Measurements from ENCODE around the gene MRPS27.

The MRPS27 gene

DNA sequence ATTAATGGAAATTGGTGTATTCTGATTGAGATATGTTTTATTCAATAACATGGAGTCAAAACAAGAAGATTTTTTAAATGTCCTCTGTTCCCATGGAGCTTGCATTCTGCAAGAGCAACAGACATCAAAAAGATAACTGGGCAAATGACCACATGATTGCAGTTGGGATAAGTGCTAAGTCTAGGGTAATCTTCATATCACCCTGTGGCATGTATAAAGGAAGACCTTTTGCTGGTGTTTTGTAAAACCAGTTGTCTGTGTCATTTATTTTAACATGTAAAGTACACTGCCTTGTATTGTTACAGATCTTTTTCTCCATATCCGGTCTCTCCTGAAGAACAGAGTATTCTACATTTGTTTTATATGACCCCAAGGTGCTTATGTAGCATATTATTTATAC lies 44.1 kb upstream of the MRPS27 start:
- TF ChIP-seq, protein P1, sequence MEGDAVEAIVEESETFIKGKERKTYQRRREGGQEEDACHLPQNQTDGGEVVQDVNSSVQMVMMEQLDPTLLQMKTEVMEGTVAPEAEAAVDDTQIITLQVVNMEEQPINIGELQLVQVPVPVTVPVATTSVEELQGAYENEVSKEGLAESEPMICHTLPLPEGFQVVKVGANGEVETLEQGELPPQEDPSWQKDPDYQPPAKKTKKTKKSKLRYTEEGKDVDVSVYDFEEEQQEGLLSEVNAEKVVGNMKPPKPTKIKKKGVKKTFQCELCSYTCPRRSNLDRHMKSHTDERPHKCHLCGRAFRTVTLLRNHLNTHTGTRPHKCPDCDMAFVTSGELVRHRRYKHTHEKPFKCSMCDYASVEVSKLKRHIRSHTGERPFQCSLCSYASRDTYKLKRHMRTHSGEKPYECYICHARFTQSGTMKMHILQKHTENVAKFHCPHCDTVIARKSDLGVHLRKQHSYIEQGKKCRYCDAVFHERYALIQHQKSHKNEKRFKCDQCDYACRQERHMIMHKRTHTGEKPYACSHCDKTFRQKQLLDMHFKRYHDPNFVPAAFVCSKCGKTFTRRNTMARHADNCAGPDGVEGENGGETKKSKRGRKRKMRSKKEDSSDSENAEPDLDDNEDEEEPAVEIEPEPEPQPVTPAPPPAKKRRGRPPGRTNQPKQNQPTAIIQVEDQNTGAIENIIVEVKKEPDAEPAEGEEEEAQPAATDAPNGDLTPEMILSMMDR (IDR thresholded peaks at IDR 0.05) = no peak
- Histone ChIP-seq H3K4me3 (no peak overlapping the region), H3K27ac (no peak overlapping the region)
- no peak for DNase-seq (ENCODE audit: low spot score)

DNA sequence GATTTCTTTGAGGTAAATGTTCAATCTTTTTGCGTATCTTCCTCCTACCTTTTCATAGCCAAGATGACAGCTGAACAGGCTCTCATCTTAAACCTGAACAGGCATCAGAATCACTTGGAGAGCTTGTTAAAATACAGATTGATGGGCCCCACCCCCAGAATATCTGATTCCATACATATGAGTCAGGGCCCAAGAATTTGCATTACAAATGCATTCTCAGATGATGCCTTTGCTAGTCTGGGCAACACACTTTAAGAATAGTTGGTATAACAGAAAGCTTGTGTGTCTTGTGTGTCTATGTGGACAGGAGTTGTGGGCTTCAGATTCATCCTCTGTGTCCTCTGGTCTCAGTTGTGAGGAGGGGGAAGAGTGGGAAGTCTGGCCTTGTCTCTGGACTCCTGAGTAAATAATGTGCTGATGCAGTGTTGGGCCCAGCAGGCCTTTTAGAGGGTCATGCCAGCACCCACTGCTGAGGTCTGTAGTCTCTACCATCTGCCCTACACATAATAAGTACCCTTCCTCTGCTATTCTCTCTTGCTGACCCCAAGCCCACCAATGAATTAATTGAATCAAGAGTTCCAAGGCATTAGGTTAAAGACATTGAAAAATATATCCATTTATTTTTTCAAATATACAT lies 43.2 kb upstream of the MRPS27 start:
- Histone ChIP-seq H3K4me3 (no peak overlapping the region), H3K27ac (no peak overlapping the region)
- no peak for DNase-seq (ENCODE audit: low spot score)
- TF ChIP-seq, protein P1 (IDR thresholded peaks at IDR 0.05) = no peak

DNA sequence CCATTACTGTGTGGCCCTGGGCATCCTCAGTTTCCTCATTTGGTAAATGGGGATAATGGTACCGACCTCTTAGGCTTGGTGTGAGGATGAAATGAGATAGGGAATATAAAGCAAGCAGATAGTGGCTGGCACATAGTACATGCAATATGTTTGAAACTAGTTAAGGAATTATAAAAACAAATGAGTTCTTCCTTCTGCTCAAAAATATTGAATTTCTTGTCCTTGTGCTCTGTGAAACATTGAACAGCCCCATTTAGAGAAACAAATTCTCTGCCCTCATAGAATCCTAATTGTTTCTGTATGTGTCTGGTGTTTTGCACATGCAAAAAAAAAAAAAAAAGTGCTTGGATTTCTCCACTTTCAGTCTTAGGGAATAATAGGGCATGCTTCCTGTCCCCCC lies 39.8 kb upstream of the MRPS27 start:
- TF ChIP-seq, protein P1 (IDR thresholded peaks at IDR 0.05) = no peak
- no peak for DNase-seq (ENCODE audit: low spot score)
- Histone ChIP-seq H3K4me3 (no peak overlapping the region), H3K27ac (no peak overlapping the region)

DNA sequence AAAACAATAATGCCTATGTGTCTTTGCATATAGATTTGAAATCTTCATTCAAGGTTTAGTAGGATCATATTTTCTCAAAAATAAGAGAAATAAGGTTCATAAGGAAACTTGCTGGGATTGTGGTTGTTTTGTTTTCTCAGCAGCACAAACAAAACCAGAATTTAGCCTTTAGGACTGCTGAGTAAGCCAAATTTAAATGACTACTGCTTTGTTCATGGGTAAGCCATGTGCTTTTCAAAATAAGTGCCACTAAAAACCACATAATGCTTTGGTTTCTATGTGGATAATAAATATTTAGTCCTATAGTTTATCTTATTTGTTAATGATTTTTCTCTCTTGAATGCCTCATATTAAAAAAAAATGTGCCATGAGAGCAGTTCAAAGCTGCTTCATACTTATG lies 38.9 kb upstream of the MRPS27 start:
- no peak overlapping the region for H3K4me3 ChIP-seq
- no peak for DNase-seq (ENCODE audit: low spot score)
- no peak overlapping the region for H3K27ac ChIP-seq
- TF ChIP-seq, protein P1 (IDR thresholded peaks at IDR 0.05) = no peak

DNA sequence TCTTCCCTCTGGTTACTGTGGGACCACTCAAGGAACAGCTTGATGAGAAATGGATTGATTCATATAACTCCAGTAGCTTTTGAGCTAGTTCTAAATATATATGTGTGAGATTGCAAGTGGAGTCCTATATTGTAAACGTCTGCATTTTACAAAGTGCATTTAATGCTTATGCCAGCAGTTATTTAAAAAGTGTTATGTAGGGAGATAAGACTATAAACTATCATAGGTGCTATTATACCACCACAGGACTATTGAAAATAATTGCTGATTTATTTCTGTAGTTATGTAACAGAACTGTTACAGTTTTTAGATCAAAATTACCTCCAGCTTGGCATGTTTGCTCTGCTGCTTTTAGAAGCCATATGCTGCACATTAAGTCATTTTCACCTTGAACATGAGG lies 36.3 kb upstream of the MRPS27 start:
- H3K27ac ChIP-seq = no peak overlapping the region
- no peak overlapping the region for H3K4me3 ChIP-seq
- no peak for DNase-seq (ENCODE audit: low spot score)
- TF ChIP-seq, protein P1 (IDR thresholded peaks at IDR 0.05) = no peak

DNA sequence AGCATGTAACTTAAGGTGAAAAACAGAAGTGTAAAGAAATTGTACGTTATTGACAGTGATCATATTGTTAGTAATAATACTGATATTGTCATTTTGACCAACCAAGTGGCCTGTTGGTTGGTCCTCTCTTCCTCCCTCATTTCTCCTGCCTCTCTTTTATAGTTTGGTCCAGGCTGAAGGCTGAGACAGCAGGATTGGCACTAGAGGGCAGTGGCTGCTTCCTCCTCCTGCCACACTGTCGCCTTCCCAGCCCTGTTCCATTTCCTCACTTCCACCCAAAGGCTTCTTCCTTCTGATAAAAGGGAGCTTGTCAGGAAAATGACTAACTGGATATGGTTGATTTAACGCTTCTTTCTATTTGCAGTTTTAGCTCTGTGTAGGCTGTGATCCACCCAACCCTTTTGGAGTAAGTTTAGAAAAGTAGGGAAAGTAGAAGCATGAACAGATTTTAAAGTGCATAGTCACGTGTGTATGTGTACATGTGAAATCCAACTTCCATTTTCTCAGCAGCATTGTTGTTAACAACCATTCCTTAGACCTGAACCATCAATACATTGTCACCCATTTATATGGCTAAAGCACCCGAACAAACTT lies 35.8 kb upstream of the MRPS27 start:
- no peak overlapping the region for H3K4me3 ChIP-seq
- TF ChIP-seq, protein P1 (IDR thresholded peaks at IDR 0.05) = peak; percentile 23
- DNase-seq (ENCODE audit: low spot score) = no peak
- no peak overlapping the region for H3K27ac ChIP-seq

DNA sequence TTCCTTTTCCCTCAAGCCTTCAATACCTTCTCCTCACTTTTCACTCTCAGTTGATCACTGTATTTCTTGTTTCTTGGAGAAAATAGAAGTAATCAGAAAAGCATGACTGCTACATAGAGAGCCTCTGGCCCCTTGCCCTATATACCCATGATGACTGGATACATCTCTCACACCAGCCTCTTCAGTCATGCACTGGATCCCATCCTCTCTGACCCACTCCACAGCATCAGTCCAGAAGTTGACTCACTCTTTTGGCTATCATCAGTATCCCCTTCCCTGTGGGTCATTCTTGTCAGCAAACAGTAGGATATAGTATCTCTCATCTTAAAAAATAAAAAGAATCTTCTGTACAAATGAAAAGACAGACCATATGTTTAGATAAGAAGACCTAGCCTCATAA lies 33.0 kb upstream of the MRPS27 start:
- no peak overlapping the region for H3K4me3 ChIP-seq
- TF ChIP-seq, protein P1 (IDR thresholded peaks at IDR 0.05) = no peak
- no peak for DNase-seq (ENCODE audit: low spot score)
- no peak overlapping the region for H3K27ac ChIP-seq

Data from coronary artery (tissue), 2 donors.